HCEC 1CT (cell line): ENCODE data around the gene LMNTD2.
A peak's percentile ranks its signal among the peaks of the same experiment; 100 is the strongest.

Experiments used
- DNase-seq: peaks from one replicate; pipeline ENCODE4 v3.0.0-alpha.2; 2017

Gene LMNTD2

GRCh38 chr11:551131-551530 lies 9.4 kb downstream of the LMNTD2 start:
- DNase-seq: no peak

DNA sequence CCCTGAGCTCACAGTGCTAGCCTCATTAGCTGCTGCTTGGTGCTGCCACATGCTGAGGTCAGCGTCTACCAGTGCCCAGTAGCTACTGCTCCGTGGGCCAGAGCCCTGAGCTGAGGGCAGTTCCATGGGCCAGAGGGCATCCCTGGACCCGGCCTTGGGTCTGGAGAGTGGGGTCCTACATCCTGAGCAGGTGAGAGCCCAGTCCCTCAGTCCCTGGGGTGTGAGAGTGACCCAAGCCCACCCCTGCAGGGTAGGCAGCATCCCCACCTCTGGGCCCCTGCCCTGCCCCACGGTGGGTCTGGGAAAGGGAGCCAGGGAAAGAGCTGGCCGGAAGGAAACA lies 9.8 kb downstream of the LMNTD2 start:
- DNase-seq: no peak

GRCh38 chr11:550021-550745 lies 10.4 kb downstream of the LMNTD2 start:
- DNase-seq: no peak

DNA sequence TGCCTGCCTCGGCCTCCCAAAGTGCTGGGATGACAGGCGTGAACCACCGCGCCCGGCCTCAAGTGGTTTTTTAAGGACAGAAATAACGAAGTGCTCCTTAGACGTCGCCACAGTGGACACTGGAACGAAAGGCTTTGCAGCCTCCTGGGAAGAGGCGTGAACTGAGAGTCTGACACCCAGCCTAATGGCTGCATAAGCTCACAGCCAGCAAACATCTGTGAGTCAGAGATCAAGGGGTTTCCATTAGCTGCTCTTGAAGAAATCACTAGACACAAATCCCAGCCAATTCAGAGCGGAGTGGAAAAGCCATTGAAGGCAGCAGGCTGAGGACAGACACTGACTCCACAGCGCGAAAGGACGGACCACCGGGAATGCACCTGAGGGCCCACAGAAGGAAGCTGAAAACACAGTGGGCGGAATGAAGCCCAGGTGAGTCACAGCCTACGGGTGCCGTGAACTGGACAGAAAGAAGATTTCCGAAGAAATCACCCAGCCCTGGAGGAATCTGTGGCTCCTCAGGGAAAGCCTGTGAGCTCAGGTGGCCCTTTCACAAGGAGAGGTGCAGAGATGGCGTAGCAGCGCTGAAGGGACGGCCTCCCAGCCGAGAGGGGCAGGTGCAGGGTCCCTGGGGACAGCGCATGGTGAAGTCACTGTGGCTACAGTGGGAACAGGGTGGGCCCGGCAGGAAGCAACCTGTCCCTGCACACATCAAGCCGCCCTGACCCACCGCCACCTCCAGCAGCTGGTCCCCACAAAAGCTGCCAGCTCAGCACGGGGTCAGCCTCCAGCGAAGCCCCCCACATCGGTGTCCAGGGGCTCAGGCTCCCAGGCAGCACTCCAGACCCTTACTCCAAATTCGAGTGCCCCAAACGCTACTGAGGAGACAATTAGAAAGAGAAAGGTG lies 11.6 kb downstream of the LMNTD2 start:
- DNase-seq: no peak

DNA sequence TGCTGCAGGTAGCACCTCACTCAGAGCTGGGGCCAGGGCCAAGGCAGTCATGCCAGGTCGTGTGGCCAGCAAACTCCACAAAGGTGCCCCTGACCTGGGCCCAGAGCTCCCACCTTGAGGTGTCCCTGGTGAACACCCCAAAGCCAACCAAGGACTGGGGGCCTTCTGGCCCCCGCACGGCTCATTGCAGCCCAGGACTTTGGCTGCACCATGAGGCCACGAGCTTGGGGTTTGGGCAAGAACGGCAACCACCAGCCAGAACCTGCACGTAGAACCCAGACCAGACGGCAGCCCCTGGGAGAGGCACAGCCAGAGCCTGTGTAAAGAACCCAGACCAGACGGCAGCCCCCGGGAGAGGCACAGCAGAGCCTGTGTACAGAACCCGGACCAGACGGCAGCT lies 15.4 kb downstream of the LMNTD2 start:
- DNase-seq: no peak

- no peak for DNase-seq
Measured at GRCh38 chr11:544817-545166, 15.7 kb downstream of the LMNTD2 start.

DNA sequence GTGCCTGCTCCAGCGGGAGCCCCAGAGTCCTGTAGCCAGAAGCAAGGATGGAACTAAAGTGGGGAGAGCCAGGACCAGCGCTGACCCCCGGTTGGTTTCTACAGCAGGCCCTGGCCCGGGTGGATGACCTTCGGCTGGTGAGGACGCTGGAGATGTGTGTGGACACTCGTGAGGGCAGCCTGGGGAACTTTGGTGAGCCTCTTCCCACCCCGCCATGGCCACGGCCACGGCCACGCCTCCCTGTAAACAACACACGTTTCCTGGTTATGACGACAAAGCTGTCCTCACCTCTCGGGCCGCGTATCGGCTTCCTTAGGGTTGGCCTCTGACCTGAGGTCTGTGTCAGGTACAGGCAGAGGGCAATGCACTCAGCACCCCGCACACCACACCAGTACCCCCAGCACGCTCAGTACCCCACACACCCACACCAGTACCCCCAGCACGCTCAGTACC lies 19.1 kb downstream of the LMNTD2 start:
- no peak for DNase-seq

- DNase-seq: no peak
Measured at GRCh38 chr11:540583-541432, 19.7 kb downstream of the LMNTD2 start.

- DNase-seq: no peak
Measured at GRCh38 chr11:539971-540481, 20.5 kb downstream of the LMNTD2 start.

GRCh38 chr11:538431-539051 lies 22.0 kb downstream of the LMNTD2 start:
- DNase-seq: no peak

DNA sequence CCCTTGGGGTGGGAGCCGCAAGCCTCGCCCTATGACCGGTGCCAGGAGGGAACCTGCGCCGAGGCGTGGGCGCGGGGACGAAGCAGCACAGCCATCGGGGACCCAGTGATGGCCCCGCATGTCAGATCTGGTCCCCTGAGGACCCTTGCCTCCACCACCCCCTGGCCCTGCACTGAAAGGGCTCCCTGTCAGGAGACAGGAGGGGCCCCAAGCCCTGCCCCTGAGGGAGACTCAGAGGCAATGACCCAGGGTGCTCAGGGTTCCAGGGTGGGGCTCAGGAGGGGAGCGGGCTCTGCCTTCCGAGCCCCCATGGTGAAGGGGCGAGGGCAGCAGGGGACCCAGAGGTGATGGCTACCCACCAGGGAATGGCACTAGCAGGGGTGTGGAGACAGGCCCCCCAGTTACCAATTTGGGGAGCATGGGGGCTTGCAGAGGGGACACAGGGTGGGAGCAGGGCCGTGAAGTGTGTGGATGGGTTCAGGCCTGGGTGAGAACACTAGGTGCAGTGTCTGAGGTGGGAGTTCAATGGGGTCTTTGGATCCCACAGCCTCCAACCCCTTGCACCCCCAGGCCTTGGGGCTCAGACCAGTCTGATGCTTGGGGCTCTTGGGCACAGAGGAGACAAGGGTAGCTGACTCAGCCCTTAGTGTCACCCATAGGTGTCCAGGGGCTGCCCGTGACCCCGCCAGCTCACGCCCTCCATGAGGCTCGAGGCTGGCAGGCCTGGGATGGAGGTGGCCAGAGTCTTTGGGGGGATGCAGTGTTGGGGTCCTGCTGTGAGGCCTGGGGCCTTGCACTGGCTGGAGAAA lies 22.7 kb downstream of the LMNTD2 start:
- DNase-seq: no peak

GRCh38 chr11:536841-537621 lies 23.5 kb downstream of the LMNTD2 start, which contains the start of gene LRRC56:
Gene LRRC56, plus strand, starts transcription at chr11:537527. Its CDS starts 3,158 bp downstream, at chr11:540685.
- peak; percentile 30 for DNase-seq

DNA sequence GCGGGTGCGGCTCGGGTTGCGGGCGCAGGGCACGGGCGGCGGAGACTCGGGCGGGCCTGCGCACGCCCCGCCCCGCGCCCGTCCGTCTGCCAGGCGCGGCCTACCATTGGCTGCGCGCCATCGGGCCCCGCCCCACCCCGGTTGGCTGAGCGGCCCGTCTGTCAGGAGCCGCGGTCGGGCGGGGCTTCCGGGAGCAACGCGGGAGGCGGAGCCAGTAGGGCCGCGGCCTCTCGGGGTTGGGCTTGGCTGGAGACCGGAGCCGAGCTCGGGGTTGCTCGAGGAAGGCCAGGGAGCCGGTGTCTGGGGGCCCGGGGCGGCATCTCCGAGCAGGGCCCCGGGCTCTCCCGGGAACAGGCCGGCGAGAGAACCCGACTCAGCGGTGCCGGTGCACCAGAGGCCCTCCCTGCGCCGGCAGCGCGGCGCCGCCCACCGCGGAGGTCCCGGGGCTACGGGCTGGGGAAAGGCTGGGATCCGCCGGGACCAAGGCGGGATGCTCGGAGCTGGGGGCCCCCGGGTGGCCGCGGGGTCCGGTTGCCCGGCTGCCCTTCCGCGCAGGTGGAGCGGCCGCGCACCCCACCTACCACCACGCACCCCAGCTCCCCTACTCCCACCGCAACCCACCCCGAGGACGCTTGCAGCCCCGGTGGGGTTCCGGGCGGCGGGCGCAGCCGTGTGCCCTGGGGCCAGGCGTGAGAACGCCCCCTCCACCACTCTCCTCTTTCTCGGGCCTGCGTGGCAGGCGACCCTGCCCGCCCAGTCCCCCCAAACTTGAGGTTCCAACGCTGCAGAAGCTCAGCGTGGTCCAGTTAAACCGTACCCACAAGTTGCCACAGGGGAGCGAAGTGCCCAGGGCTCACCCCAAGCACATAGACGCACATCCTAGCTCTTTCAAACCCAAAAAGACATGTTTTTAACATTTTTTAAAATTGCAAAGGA lies 24.8 kb downstream of the LMNTD2 start, which contains the start of gene HRAS:
TSS of gene HRAS (minus strand) at position 58 of the 936 bp plus-strand sequence.
- peak; percentile 92 for DNase-seq

DNA sequence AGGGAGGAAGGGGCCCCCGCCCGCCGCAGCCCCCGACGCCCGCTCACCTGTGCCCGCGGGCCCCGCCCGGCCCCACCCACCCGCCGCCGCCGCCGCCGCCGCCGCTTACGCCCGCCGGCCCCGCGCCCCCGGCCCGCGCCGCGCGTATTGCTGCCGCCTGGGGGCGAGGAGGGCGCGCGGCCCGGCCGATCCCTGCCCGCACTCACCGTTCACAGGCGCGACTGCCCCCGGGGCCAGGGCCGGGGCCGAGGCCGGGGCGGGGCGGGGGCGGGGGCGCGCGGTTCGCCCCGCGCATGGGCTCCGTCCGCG lies 25.4 kb downstream of the LMNTD2 start:
- DNase-seq: no peak

DNA sequence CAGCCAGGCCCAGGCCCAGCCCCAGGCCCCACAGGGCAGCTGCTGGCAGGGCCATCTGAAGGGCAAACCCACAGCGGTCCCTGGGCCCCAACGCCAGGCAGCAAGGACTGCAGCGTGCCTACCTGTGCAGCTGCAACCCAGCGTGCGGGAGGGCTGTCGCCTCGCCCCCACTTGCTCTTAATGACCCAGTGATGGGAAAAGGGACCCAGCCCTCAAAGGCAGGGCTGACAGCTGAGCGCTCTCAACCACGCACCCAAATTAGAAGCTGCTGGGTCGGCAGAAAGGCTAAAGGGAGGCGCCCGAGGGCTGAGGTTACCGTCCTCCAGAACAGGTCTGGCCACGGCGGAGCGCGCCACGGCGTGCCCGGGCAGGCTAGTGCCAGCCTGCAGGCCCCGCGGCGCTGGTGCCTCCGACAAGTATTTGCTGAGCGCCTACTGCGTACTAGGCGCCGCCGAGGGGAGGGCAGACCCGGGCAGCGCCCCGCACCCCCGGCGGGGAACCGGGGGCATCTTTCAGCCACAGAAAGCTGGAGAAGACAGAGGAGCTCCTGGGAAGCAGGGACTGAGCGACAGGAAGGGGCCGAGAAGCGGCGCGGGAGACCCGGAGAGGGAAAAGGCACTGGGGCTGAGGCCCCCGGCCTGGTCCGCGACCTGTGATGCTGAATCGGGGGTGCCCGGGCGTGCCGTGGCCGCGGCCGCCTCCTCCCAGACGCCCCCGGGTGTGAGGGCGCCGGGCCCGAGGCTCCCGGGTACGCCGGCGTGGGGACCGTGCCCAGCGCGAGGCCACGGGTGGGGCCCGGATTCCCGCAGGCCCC lies 25.9 kb downstream of the LMNTD2 start:
- no peak for DNase-seq

GRCh38 chr11:533586-534395 lies 26.7 kb downstream of the LMNTD2 start:
- no peak for DNase-seq

DNA sequence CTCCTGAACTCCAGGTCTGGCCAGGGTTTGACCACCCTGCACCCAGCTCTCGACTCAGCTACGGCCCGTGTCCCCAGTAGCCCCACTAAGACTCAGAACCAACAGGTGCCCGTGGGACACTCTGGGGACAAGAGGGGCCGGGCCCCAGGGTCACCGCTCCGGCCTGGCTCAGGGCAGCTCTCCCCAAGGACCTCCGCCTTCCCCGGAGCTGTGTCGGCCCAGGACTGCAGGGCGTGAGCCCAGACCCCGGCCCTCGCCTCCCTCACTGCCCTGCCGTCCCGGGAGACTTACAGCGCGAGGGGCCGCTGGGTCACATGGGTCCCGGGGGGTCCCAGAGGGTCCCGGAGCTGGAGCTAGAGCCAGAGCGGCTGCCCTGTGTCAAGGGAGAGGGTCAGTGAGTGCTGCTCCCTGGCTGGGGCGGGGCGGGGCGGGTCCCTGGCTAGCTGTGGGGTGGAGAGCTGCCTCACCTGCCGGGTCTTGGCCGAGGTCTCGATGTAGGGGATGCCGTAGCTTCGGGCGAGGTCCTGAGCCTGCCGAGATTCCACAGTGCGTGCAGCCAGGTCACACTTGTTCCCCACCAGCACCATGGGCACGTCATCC lies 27.5 kb downstream of the LMNTD2 start:
- DNase-seq: no peak
